ENCODE measurements around the gene FGFR3. TPM values are rescaled to one million over a fixed set of nuclear protein-coding genes. Genes with fewer than 3 reads are reported as not detected.

FGFR3 gene
- total and polyA plus RNA-seq, 2 of the 8 experiments (the other 6 are each of a cell fraction or from before 2014, with no cell fraction given): 9.0 to 19.5 TPM

GRCh38 chr4:1802151-1802715, 9.1 kb downstream of the FGFR3 start (continued):
- no peak for TF ChIP-seq CHD7 (IDR thresholded peaks at IDR 0.05; ENCODE audit: insufficient replicate concordance, low read length)
- no peak for TF ChIP-seq MAFK (IDR thresholded peaks at IDR 0.05; ENCODE audit: low read depth, low read length)
- no peak for TF ChIP-seq RNF2 (IDR thresholded peaks at IDR 0.05; ENCODE audit: borderline replicate concordance, low read depth, low read length, missing control alignments, poor library complexity, severe bottlenecking)
- no peak for TF ChIP-seq BCL11A (IDR thresholded peaks at IDR 0.05; ENCODE audit: low read depth in 2 of 2, low read length in 2 of 2)
- no peak for TF ChIP-seq SAP30 (IDR thresholded peaks at IDR 0.05; ENCODE audit: insufficient read depth, insufficient replicate concordance, low read length)
- TF ChIP-seq, protein P1, sequence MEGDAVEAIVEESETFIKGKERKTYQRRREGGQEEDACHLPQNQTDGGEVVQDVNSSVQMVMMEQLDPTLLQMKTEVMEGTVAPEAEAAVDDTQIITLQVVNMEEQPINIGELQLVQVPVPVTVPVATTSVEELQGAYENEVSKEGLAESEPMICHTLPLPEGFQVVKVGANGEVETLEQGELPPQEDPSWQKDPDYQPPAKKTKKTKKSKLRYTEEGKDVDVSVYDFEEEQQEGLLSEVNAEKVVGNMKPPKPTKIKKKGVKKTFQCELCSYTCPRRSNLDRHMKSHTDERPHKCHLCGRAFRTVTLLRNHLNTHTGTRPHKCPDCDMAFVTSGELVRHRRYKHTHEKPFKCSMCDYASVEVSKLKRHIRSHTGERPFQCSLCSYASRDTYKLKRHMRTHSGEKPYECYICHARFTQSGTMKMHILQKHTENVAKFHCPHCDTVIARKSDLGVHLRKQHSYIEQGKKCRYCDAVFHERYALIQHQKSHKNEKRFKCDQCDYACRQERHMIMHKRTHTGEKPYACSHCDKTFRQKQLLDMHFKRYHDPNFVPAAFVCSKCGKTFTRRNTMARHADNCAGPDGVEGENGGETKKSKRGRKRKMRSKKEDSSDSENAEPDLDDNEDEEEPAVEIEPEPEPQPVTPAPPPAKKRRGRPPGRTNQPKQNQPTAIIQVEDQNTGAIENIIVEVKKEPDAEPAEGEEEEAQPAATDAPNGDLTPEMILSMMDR (IDR thresholded peaks at IDR 0.05; ENCODE audit: control extremely low read depth in 1 of 3, insufficient read depth in 1 of 3, low read depth in 1 of 3, low read length in 3 of 3): no peak
- TF ChIP-seq RBBP5 (IDR thresholded peaks at IDR 0.05; ENCODE audit: borderline replicate concordance, low read depth, low read length): no peak

Data from H1 (cell line).